Measurements from ENCODE around the gene ACBD4.

The ACBD4 gene

DNA sequence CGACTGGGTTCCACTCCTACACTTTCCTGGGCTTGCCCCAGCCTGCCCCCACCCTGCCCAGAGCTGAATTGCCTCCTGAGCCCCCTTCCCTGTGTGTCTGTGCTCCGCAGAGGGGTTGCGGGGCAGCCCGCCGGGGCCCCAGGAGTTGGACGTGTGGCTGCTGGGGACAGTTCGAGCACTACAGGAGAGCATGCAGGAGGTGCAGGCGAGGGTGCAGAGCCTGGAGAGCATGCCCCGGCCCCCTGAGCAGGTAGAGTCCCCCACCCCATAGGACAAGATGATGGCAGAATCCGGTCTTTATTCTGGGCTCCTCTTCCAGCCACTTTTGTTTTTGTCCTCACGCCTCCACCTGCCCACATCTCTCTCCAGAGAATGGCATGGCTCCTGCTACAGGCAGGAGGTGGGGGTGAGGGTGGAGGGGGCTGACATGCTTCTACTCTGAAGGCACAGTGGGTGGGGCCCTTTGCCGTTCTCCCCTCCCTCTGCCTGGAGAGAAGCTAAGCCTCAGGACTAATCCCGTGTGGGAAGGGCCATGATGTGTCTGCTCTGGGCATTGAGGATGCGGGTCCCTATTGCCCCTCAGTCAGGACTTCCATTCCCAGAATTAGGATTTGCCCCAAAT lies 3.5 kb downstream of the ACBD4 start:
- DNase-seq: no peak

- no peak for DNase-seq
Measured at GRCh38 chr17:45139533-45139920, 4.0 kb downstream of the ACBD4 start.

DNA sequence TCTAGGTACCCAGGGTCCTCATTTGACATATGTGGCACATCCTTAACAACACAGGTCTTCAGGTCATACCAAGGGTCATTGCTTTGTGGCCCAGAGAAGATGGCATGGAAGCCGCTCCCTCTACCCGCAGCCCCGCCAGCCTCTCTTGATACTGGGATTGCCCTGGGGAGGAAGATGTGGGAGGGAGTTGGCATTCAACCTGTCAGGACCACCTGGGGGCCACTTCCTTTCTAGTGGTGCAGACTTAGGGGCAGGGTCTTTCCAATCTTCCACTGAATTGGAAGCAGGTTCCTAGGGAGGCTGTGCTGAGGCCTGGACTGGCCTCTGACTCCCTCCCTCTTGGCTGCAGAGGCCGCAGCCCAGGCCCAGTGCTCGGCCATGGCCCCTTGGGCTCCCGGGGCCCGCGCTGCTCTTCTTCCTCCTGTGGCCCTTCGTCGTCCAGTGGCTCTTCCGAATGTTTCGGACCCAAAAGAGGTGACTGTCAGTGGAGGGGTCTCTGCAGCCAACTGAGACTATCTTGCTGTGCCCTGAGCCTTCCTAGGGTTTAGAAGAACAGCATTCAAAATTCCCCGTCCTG lies 7.7 kb downstream of the ACBD4 start:
- DNase-seq: no peak

- DNase-seq: peak; percentile 78
Measured at GRCh38 chr17:45143767-45144198, 8.3 kb downstream of the ACBD4 start.

DNA sequence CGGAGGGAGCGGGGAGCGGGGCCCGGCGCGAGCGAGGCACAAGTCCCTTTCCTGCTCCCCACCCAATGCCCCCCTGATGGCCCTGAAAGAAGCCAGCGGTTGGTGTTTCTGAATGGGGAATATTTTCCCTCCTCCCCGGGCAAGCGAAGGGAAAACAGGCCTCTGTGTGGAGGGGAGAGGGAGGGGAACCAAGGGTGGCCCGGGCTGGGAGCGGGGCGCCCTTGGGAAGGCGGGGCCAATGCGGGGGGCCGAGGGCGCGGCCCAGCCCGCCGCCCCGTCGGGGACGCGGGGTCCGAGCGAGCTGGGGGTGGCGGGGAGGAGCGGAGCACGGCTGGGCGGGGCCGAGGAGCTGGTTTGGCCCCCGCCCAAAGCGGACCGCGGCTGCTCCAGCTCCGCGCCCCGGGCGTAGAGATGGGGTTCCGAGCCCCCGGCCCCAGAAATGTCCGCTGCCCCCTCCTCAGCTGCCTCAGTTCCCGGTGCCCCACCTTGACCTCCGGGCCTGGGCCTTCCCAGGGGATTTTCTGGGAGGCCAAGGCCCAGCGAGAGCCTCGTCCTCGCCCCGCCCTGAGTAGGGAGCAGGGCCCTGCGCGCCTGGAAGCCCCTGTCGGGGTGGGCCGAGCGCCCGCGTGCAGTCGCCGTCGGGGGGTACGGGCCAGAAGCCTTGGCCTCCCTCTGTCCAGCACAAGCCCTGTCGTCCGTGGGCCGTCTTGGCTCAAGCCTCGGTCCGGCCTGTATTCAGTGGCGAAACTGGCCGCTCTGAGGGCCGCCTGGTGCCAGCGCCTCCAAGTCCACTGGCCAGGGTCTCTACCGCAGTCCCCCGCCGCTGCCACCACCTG lies 8.9 kb downstream of the ACBD4 start:
- DNase-seq: peak; percentile 39

DNA sequence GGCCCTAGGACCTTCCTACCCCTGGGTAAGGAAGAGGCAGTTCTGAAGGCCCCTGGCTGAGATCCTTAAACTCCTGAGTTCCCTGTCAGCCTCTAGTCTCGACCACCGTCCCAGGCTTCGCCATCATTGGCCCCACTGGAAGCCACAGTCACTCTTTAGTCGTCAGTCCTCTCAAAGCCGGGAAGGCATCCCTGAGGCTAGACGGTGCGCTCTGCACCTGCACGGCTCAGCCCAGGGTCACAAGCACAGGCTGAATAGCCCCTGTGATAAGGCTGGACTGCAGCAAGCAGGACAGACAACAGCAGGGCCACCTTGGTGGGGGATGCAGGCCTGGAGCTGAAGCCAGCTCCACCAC lies 9.5 kb downstream of the ACBD4 start:
- DNase-seq: no peak

- DNase-seq: no peak
Measured at GRCh38 chr17:45146166-45146565, 10.7 kb downstream of the ACBD4 start.

GRCh38 chr17:45146592-45146889 lies 11.1 kb downstream of the ACBD4 start:
- DNase-seq: no peak

- peak; percentile 67 for DNase-seq
Measured at GRCh38 chr17:45146890-45147580, 11.5 kb downstream of the ACBD4 start.

DNA sequence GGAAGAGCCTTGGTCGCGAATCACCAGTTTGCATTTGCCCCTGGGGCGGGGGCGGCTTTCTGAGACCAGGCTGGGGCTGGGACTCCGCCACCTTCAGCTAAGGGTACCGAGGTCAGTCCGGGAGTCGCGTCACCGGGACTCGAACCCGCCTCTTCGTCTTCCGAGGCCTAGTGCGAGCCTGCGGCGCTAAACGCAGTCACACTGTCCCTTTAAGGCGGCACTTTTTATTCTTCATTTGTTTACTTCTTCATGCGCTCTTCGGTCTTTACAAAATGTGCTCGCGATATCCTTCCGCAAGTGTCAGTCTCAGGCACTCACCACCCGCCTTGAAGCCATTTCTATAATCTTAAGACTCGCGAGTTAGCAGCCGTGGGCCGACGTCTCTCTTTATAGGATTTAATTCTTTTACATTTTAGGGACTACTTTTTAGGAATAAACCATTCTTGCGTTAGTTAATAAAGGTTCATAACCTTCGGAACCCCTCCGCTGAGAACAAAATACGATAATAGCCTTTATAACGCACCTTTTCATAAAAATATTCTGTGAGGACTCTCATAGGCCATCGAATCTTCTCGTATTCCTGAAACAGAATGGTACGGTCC lies 12.2 kb downstream of the ACBD4 start:
- peak; percentile 96 for DNase-seq

- peak; percentile 100 for DNase-seq
Measured at GRCh38 chr17:45148183-45149036, 12.9 kb downstream of the ACBD4 start, which contains the start of gene HEXIM1. TSS of gene HEXIM1 (plus strand) at chr17:45148475. CDS start at chr17:45149191, 716 bp downstream.

- DNase-seq: peak; percentile 81
Measured at GRCh38 chr17:45149037-45149668, 13.7 kb downstream of the ACBD4 start.

- DNase-seq: peak; percentile 65
Measured at GRCh38 chr17:45149669-45150664, 14.5 kb downstream of the ACBD4 start.

GRCh38 chr17:45150911-45151809 lies 15.7 kb downstream of the ACBD4 start:
- no peak for DNase-seq

DNA sequence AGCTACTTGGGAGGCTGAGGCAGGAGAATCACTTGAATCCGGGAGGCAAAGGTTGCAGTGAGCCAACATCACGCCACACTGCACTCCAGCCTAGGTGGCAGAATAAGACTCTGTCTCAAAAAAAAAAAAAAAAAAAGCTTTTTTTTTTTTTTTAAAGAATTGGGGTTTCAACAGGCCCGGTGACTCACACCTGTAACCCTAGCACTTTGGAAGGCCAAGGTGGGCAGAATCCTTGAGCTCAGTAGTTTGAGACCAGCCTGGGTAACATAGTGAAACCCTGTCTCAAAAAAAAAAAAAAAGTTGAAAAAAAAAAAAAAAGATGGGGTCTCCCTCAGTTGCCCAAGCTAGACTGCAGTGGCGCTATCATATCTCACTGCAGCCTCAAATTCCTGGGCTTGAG lies 19.5 kb downstream of the ACBD4 start:
- DNase-seq: no peak

DNA sequence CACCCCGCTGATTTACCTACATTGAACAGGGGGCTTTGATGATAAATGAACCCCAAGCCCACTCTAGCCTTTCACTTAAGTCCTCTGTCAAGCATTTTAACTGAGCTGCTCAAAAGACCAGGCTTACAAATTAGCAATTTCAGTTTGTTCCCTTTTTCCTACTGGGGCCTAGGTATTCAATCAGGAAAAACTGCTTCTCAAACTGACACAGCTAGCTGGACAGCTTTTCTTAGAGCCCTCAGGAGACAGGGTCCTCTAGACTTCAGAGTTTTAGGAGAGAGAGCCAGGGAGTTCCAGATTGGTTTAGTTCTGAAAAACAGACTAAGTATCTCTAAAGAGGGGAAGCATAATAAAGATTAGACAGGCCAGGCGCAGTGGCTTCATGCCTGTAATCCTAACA lies 20.0 kb downstream of the ACBD4 start:
- no peak for DNase-seq

GRCh38 chr17:45156242-45156641 lies 20.8 kb downstream of the ACBD4 start:
- DNase-seq: no peak

- DNase-seq: peak; percentile 61
Measured at GRCh38 chr17:45160447-45161287, 25.2 kb downstream of the ACBD4 start.
